ENCODE data around the gene CATSPERZ. TPM values are rescaled to one million over a fixed set of nuclear protein-coding genes. Genes with fewer than 3 reads are reported as not detected.

CATSPERZ gene
- total and polyA plus RNA-seq, 2 of the 8 experiments (the other 6 are each of a cell fraction or from before 2014, with no cell fraction given), result 0.77 TPM; not detected in 1

GRCh38 chr11:64322925-64323260 is 22.7 kb downstream of the CATSPERZ start:
- H3K79me2 ChIP-seq (ENCODE audit: control insufficient read depth in 1 of 2, insufficient read depth in 2 of 2, low read length in 2 of 2), result peaks cover 0 to 10% of the 10 kb centered on the region in 2 experiments; a peak in 1 of 4 replicates
- H3K56ac ChIP-seq (replicated peaks; ENCODE audit: insufficient read length, low read depth, low read length), result no peak overlapping the region
- POLR2A ChIA-PET (ENCODE audit: partially characterized antibody), result interaction anchor here (0.7 to 2.6 kb wide), 4 partner anchors 9 to 52 kb away, joined by 4 to 12 read pairs (median 6); no protein-coding TSS in a partner anchor
- no peak overlapping the region for H2BK12ac ChIP-seq (ENCODE audit: low read depth, low read length)
- TF ChIP-seq FOSL1 (IDR thresholded peaks at IDR 0.05; ENCODE audit: insufficient read depth, low read depth, low read length) (no peak), RXRA (IDR thresholded peaks at IDR 0.05; ENCODE audit: insufficient read depth, low read depth, low read length) (no peak), BRCA1 (IDR thresholded peaks at IDR 0.05; ENCODE audit: low read depth, low read length) (no peak), BACH1 (IDR thresholded peaks at IDR 0.05; ENCODE audit: low read length) (no peak), RBBP5 (IDR thresholded peaks at IDR 0.05; ENCODE audit: borderline replicate concordance, low read depth, low read length) (no peak), E2F6 (IDR thresholded peaks at IDR 0.05) (no peak), JUND (IDR thresholded peaks at IDR 0.05; ENCODE audit: low read length) (no peak), SP1 (IDR thresholded peaks at IDR 0.05; ENCODE audit: low read depth, low read length) (no peak), JUN (IDR thresholded peaks at IDR 0.05; ENCODE audit: low read depth, low read length) (no peak), SIN3A (conservative IDR thresholded peaks at IDR 0.05 in 1 of 2, IDR thresholded peaks at IDR 0.05 in 1 of 2; ENCODE audit: low read depth in 1 of 2, low read length in 2 of 2) (no peak)
- H2AFZ ChIP-seq (ENCODE audit: low read length), result no peak overlapping the region
- H3K14ac ChIP-seq (ENCODE audit: insufficient read length), result no peak overlapping the region
- H3K18ac ChIP-seq (ENCODE audit: extremely low read depth, low read length), result no peak overlapping the region
- peaks cover 3% of the 10 kb centered on the region; the same call in 1 of the 2 replicates for H3K23me2 ChIP-seq (ENCODE audit: low read depth, low read length)
- peak overlapping the region; percentile 75; the same call in 1 of the 2 replicates for H2BK5ac ChIP-seq (ENCODE audit: low read depth, low read length)
- H2BK15ac ChIP-seq (ENCODE audit: low read length), result no peak overlapping the region
- H4K20me1 ChIP-seq (replicated peaks in 1 of 2; ENCODE audit: control insufficient read depth in 1 of 2, insufficient read depth in 2 of 2, low read length in 2 of 2), result peaks cover 0 to 3% of the 10 kb centered on the region in 2 experiments
- H3K27me3 ChIP-seq (replicated peaks in 1 of 4; ENCODE audit: control insufficient read depth in 3 of 4, extremely low read depth in 1 of 4, insufficient read depth in 3 of 4, low read length in 3 of 4), result no peaks in the 10 kb centered on the region
- no peak overlapping the region for H3K9ac ChIP-seq (replicated peaks in 1 of 4; ENCODE audit: extremely low read depth in 1 of 4, low read depth in 3 of 4, low read length in 3 of 4)
- 0 out of 2 replicates have a peak overlapping the region, but pooled peaks have one; percentile 10 for H2AK5ac ChIP-seq (ENCODE audit: low read depth, low read length)
- FAIRE-seq (no peak), DNase-seq (ENCODE audit: low read depth in 1 of 2, low spot score in 2 of 2) (no peak)
- H2BK20ac ChIP-seq (ENCODE audit: low read length), result no peak overlapping the region
- H3K9me3 ChIP-seq (ENCODE audit: insufficient read depth in 2 of 2, low read depth in 1 of 2, low read length in 1 of 2), result no peaks in the 10 kb centered on the region
- no peak overlapping the region for H4K91ac ChIP-seq (replicated peaks; ENCODE audit: insufficient read length, low read length)
- H3K27ac ChIP-seq (ENCODE audit: low read depth, low read length), result no peak overlapping the region
- 0 out of 2 replicates have a peak, but pooled peaks cover 5% of the 10 kb centered on the region for H3K79me1 ChIP-seq (ENCODE audit: low read depth, low read length)
- CTCF ChIA-PET (ENCODE audit: partially characterized antibody), result interaction anchor here (1.4 to 37.6 kb wide), 5 partner anchors 9 to 33 kb away, joined by 6 to 614 read pairs (median 22); partner anchors contain the start of genes CATSPERZ, ESRRA, PRDX5 and TRMT112
- no peak overlapping the region for H4K8ac ChIP-seq (ENCODE audit: extremely low read depth, insufficient read depth, low read length)
- H2BK120ac ChIP-seq (replicated peaks; ENCODE audit: low read depth, low read length), result no peak overlapping the region
- H3K4me3 ChIP-seq (ENCODE audit: extremely low read depth in 1 of 4, insufficient read depth in 2 of 4, low read depth in 3 of 4, low read length in 4 of 4), result no peak overlapping the region
- H4K5ac ChIP-seq (ENCODE audit: insufficient read length, low read depth, low read length), result no peak overlapping the region
- no peak overlapping the region for H3K23ac ChIP-seq (ENCODE audit: insufficient read length)
- H3K36me3 ChIP-seq (ENCODE audit: control insufficient read depth in 2 of 4, insufficient read depth in 4 of 4, low read length in 3 of 4), result peaks cover 0 to 16% (median 3%) of the 10 kb centered on the region in 4 experiments; a peak in 6 of 8 replicates
- H3K4me2 ChIP-seq (ENCODE audit: insufficient read depth in 1 of 2, low read depth in 2 of 2, low read length in 2 of 2), result no peak overlapping the region
- H3K4me1 ChIP-seq (replicated peaks in 1 of 4; ENCODE audit: control insufficient read depth in 3 of 4, insufficient read depth in 4 of 4, low read length in 3 of 4), result peaks cover 1 to 10% (median 5%) of the 10 kb centered on the region in 4 experiments; a peak in 6 of 7 replicates
- 95% methylated on average over 7 of the region's 7 CpGs; no CpG with 5 or more reads in 1 of the 2 experiments for WGBS, 2 experiments (ENCODE audit: extremely low coverage in 1 of 2, insufficient coverage in 1 of 2, insufficient read length in 1 of 2, insufficient replicate concordance in 2 of 2, low coverage in 1 of 2, low lambda C conversion rate in 2 of 2, missing lambda C conversion rate in 1 of 2)
- no peak overlapping the region for H3K4ac ChIP-seq (replicated peaks; ENCODE audit: insufficient read length, low read depth, low read length)
